ENCODE measurements around the gene PEX11G. TPM values are rescaled to one million over a fixed set of nuclear protein-coding genes. Genes with fewer than 3 reads are reported as not detected.

PEX11G gene
- total and polyA plus RNA-seq, 9 donors, result 0.40 to 6.0 (median 3.7) TPM

- Histone ChIP-seq H3K4me1 (ENCODE audit: insufficient read depth) (no peaks in the 10 kb centered on the region), H3K27me3 (no peaks in the 10 kb centered on the region), H3K36me3 (no peaks in the 10 kb centered on the region), H3K9me3 (no peaks in the 10 kb centered on the region), H3K4me3 (no peak overlapping the region), H3K27ac (no peak overlapping the region)
- 74 to 81% (median 78%) methylated on average over 8 of the region's 8 CpGs for WGBS, 3 donors
- DNase-seq, result no peak
- intact Hi-C loops (cut with DNase I), result no loop called here
- TF ChIP-seq POLR2A (IDR thresholded peaks at IDR 0.05) (no peak), EP300 (IDR thresholded peaks at IDR 0.05) (no peak)
- TF ChIP-seq, protein P1, sequence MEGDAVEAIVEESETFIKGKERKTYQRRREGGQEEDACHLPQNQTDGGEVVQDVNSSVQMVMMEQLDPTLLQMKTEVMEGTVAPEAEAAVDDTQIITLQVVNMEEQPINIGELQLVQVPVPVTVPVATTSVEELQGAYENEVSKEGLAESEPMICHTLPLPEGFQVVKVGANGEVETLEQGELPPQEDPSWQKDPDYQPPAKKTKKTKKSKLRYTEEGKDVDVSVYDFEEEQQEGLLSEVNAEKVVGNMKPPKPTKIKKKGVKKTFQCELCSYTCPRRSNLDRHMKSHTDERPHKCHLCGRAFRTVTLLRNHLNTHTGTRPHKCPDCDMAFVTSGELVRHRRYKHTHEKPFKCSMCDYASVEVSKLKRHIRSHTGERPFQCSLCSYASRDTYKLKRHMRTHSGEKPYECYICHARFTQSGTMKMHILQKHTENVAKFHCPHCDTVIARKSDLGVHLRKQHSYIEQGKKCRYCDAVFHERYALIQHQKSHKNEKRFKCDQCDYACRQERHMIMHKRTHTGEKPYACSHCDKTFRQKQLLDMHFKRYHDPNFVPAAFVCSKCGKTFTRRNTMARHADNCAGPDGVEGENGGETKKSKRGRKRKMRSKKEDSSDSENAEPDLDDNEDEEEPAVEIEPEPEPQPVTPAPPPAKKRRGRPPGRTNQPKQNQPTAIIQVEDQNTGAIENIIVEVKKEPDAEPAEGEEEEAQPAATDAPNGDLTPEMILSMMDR (IDR thresholded peaks at IDR 0.05), result no peak
These were observed 59.1 kb downstream of the PEX11G start for GRCh38 chr19:7429638-7430282.

DNA sequence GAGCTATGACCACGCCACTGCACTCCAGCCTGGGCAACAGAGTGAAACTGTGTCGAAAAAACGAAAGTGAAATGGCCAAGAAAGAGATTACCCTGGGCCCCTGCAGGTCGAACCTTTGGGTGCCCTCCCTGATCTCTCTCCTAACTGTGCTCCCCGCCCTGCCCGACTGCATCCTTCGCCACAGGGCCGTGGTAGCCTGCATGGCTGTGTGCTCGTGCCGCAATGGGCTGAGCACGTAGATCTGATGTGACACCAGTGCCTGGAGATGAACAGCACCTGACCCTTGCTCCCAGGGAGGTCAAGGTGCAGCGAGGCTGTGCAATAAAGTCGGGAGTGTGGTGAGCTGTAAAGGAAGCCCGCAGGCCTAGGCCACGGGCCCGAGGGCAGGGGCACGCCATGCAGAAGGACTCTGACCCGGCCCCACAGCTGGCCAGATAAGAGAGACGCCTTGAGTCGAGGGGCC lies 60.2 kb downstream of the PEX11G start:
- Histone ChIP-seq H3K27ac (no peak overlapping the region), H3K4me1 (ENCODE audit: insufficient read depth) (no peaks in the 10 kb centered on the region), H3K9me3 (no peaks in the 10 kb centered on the region), H3K36me3 (no peaks in the 10 kb centered on the region), H3K4me3 (no peak overlapping the region), H3K27me3 (no peaks in the 10 kb centered on the region)
- 86 to 89% (median 87%) methylated on average over 20 of the region's 20 CpGs for WGBS, 3 donors
- TF ChIP-seq, protein P1 (IDR thresholded peaks at IDR 0.05), result no peak
- TF ChIP-seq POLR2A (IDR thresholded peaks at IDR 0.05) (no peak), EP300 (IDR thresholded peaks at IDR 0.05) (no peak)
- DNase-seq, result no peak
- intact Hi-C loops (cut with DNase I), result no loop called here

- Histone ChIP-seq H3K27ac (no peak overlapping the region), H3K4me1 (ENCODE audit: insufficient read depth) (no peaks in the 10 kb centered on the region), H3K9me3 (no peaks in the 10 kb centered on the region), H3K4me3 (no peak overlapping the region), H3K27me3 (no peaks in the 10 kb centered on the region), H3K36me3 (no peaks in the 10 kb centered on the region)
- TF ChIP-seq, protein P1 (IDR thresholded peaks at IDR 0.05), result no peak
- TF ChIP-seq POLR2A (IDR thresholded peaks at IDR 0.05) (no peak), EP300 (IDR thresholded peaks at IDR 0.05) (no peak)
- DNase-seq, result no peak
- intact Hi-C loops (cut with DNase I), result no loop called here
- WGBS, 3 donors, result 71 to 77% (median 72%) methylated on average over 5 of the region's 5 CpGs
These were observed 60.9 kb downstream of the PEX11G start for GRCh38 chr19:7427944-7428343.

DNA sequence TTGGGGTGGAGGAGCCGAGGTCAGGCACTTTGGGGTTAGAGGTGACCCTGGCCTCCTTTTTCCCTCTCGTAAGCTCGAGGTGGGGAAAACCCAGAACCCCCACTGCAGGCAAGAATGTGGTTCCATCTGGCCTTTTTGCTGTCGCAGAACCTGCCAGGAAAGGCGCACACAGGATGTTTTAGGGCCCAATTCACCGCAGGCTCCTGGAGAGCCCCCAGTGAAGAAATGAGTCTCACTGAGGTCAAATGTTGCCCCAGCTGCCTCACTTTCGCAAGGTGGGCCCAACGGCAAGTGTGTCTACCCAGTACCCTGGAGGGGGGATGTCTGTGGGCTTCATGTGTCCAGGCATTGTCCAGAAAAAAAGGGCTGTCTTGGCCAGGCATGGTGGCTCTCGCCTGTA lies 61.8 kb downstream of the PEX11G start:
- H3K4me3 ChIP-seq, result no peak overlapping the region
- H3K4me1 ChIP-seq (ENCODE audit: insufficient read depth), result no peaks in the 10 kb centered on the region
- no peaks in the 10 kb centered on the region for H3K27me3 ChIP-seq
- WGBS, 3 donors, result 83 to 88% (median 87%) methylated on average over 9 of the region's 9 CpGs
- intact Hi-C loops (cut with DNase I), result no loop called here
- no peaks in the 10 kb centered on the region for H3K9me3 ChIP-seq
- H3K36me3 ChIP-seq, result no peaks in the 10 kb centered on the region
- no peak for TF ChIP-seq EP300 (IDR thresholded peaks at IDR 0.05)
- TF ChIP-seq, protein P1 (IDR thresholded peaks at IDR 0.05), result no peak
- TF ChIP-seq POLR2A (IDR thresholded peaks at IDR 0.05), result no peak
- H3K27ac ChIP-seq, result no peak overlapping the region
- DNase-seq, result no peak

Other genes starting within 250 kb of the PEX11G start
- gene INSR, start 194.6 kb downstream of the PEX11G start, total RNA-seq, result 100 to 1,000 TPM in 4 of 7 donors, 10 to 100 TPM in 3; 77.2 to 203 (median 113) TPM
- 10 to 100 TPM; 30.2 to 42.2 TPM for gene INSR, start 194.6 kb downstream of the PEX11G start, polyA plus RNA-seq
- gene ARHGEF18, start 140.1 kb downstream of the PEX11G start, total RNA-seq, result 10 to 100 TPM; 16.0 to 31.6 (median 25.1) TPM
- gene ARHGEF18, start 140.1 kb downstream of the PEX11G start, polyA plus RNA-seq, result 10 to 100 TPM in 1 of 2 donors, 1 to 10 TPM in 1; 2.5 to 15.3 TPM
- gene ZNF358, start 27.1 kb upstream of the PEX11G start, total RNA-seq, result 100 to 1,000 TPM in 2 of 7 donors, 10 to 100 TPM in 5; 55.0 to 112 (median 88.2) TPM
- gene ZNF358, start 27.1 kb upstream of the PEX11G start, polyA plus RNA-seq, result 10 to 100 TPM in 1 of 2 donors, 1 to 10 TPM in 1; 9.2 to 91.7 TPM
- 10 to 100 TPM in 6 of 7 donors, 1 to 10 TPM in 1; 9.2 to 18.9 (median 13.6) TPM for gene MCOLN1, start 33.6 kb upstream of the PEX11G start, total RNA-seq
- gene MCOLN1, start 33.6 kb upstream of the PEX11G start, polyA plus RNA-seq, result 10 to 100 TPM in 1 of 2 donors, 1 to 10 TPM in 1; 6.1 to 20.4 TPM
- 10 to 100 TPM; 31.0 to 69.1 (median 60.1) TPM for gene PNPLA6, start 46.7 kb upstream of the PEX11G start, total RNA-seq
- gene PNPLA6, start 46.7 kb upstream of the PEX11G start, polyA plus RNA-seq, result 10 to 100 TPM; 19.0 to 30.6 TPM
- 1 to 10 TPM in 4 of 7 donors, under 1 TPM in 3; 0.08 to 8.2 (median 1.9) TPM for gene CAMSAP3, start 106.8 kb upstream of the PEX11G start, total RNA-seq
- 1 to 10 TPM in 1 of 2 donors, under 1 TPM in 1; 0.57 to 1.4 TPM for gene CAMSAP3, start 106.8 kb upstream of the PEX11G start, polyA plus RNA-seq
- gene XAB2, start 140.5 kb upstream of the PEX11G start, total RNA-seq, result 10 to 100 TPM; 39.5 to 71.7 (median 50.8) TPM
- gene XAB2, start 140.5 kb upstream of the PEX11G start, polyA plus RNA-seq, result 10 to 100 TPM in 1 of 2 donors, 1 to 10 TPM in 1; 4.2 to 63.0 TPM
- gene PET100, start 140.8 kb upstream of the PEX11G start, total RNA-seq, result 10 to 100 TPM; 11.9 to 77.8 (median 58.3) TPM
- gene PET100, start 140.8 kb upstream of the PEX11G start, polyA plus RNA-seq, result 10 to 100 TPM; 44.6 to 53.7 TPM
- gene PCP2, start 144.7 kb upstream of the PEX11G start, total RNA-seq, result under 1 TPM in 2 of 7 donors, not detected in 5; 0.38 to 0.50 TPM
- gene PCP2, start 144.7 kb upstream of the PEX11G start, polyA plus RNA-seq, result under 1 TPM in 1 of 2 donors, not detected in 1; 0.40 TPM
- gene STXBP2, start 148.1 kb upstream of the PEX11G start, total RNA-seq, result 10 to 100 TPM in 4 of 7 donors, 1 to 10 TPM in 3; 4.9 to 35.6 (median 11.4) TPM
- 10 to 100 TPM in 1 of 2 donors, 1 to 10 TPM in 1; 8.2 to 25.0 TPM for gene STXBP2, start 148.1 kb upstream of the PEX11G start, polyA plus RNA-seq
- under 1 TPM in 1 of 7 donors, not detected in 6; 0.52 TPM for gene RETN, start 180.0 kb upstream of the PEX11G start, total RNA-seq
- under 1 TPM; 0.46 to 0.48 TPM for gene RETN, start 180.0 kb upstream of the PEX11G start, polyA plus RNA-seq
- gene MCEMP1, start 188.1 kb upstream of the PEX11G start, total RNA-seq, result under 1 TPM in 3 of 7 donors, not detected in 4; 0.23 to 0.83 (median 0.27) TPM
- under 1 TPM in 1 of 2 donors, not detected in 1; 0.06 TPM for gene MCEMP1, start 188.1 kb upstream of the PEX11G start, polyA plus RNA-seq
- 100 to 1,000 TPM in 1 of 7 donors, 10 to 100 TPM in 6; 44.0 to 111 (median 69.3) TPM for gene TRAPPC5, start 191.8 kb upstream of the PEX11G start, total RNA-seq
- gene TRAPPC5, start 191.8 kb upstream of the PEX11G start, polyA plus RNA-seq, result 10 to 100 TPM in 1 of 2 donors, under 1 TPM in 1; 0.32 to 57.2 TPM
- under 1 TPM in 1 of 7 donors, not detected in 6; 0.38 TPM for gene FCER2, start 213.1 kb upstream of the PEX11G start, total RNA-seq
- gene FCER2, start 213.1 kb upstream of the PEX11G start, polyA plus RNA-seq, result 1 to 10 TPM in 1 of 2 donors, under 1 TPM in 1; 0.08 to 1.1 TPM
- 1 to 10 TPM in 1 of 7 donors, under 1 TPM in 5, not detected in 1; 0.33 to 1.4 (median 0.46) TPM for gene CLEC4G, start 243.1 kb upstream of the PEX11G start, total RNA-seq
- gene CLEC4G, start 243.1 kb upstream of the PEX11G start, polyA plus RNA-seq, result under 1 TPM; 0.27 to 0.71 TPM